Right lobe of liver (tissue), 4 donors: Measurements from ENCODE around the gene POMT2.

Experiments used
- CTCF ChIP-seq, 4 donors: fragments of 200-600 bp in 3 of 4; fragments of 450-650 bp in 1 of 4; IDR thresholded peaks; one replicate each; pipeline versions ENCODE4 v1.5.1 to v1.8.0; 2016 to 2022; ENCODE audit warnings: antibody characterized with exemption in 4 of 4, mild to moderate bottlenecking in 2 of 4
- POLR2A ChIP-seq: fragments of 450-650 bp; IDR thresholded peaks from one replicate; pipeline ENCODE4 v1.6.1; 2017; ENCODE audit warnings: antibody characterized with exemption, mild to moderate bottlenecking
- donor health status: DM: no; HTN: no; CAD: no.
- donor health status: DM: no; HTN: no; CAD: no.
- donor health status: DM: no; HTN: yes; CAD: no.

- TF ChIP-seq CTCF (IDR thresholded peaks at IDR 0.05) (no peak), POLR2A (no peak)
Measured at GRCh38 chr14:77258566-77258965, 62.1 kb downstream of the POMT2 start.
